ES-I3 (cell line): Measurements from ENCODE around the gene DEAF1.
A peak's percentile ranks its signal among the peaks of the same experiment; 100 is the strongest.
"Not testable (repeated sequence)": the region's sequence is repeated elsewhere in the genome, so short reads cannot be mapped to it uniquely, and the experiment has no call there.

Source experiments
- H3K36me3 ChIP-seq: 2 replicates; pipeline ENCODE4 v1.6.1; 2013; ENCODE audit warnings: mild to moderate bottlenecking, low read length, control low read depth, moderate library complexity; ENCODE audit not compliant: insufficient read depth
- H3K4me1 ChIP-seq: 2 replicates; pipeline ENCODE4 v1.6.1; 2013; ENCODE audit warnings: mild to moderate bottlenecking, control low read depth, low read length; ENCODE audit not compliant: insufficient read depth
- H3K9ac ChIP-seq: 2 replicates; pipeline ENCODE4 v1.6.1; 2013; ENCODE audit warnings: low read depth, mild to moderate bottlenecking, low read length, moderate library complexity
- H3K9me3 ChIP-seq: 2 replicates; pipeline ENCODE4 v1.6.1; 2013; ENCODE audit warnings: mild to moderate bottlenecking, low read length, moderate library complexity; ENCODE audit not compliant: control insufficient read depth, insufficient read depth

Gene DEAF1

DNA sequence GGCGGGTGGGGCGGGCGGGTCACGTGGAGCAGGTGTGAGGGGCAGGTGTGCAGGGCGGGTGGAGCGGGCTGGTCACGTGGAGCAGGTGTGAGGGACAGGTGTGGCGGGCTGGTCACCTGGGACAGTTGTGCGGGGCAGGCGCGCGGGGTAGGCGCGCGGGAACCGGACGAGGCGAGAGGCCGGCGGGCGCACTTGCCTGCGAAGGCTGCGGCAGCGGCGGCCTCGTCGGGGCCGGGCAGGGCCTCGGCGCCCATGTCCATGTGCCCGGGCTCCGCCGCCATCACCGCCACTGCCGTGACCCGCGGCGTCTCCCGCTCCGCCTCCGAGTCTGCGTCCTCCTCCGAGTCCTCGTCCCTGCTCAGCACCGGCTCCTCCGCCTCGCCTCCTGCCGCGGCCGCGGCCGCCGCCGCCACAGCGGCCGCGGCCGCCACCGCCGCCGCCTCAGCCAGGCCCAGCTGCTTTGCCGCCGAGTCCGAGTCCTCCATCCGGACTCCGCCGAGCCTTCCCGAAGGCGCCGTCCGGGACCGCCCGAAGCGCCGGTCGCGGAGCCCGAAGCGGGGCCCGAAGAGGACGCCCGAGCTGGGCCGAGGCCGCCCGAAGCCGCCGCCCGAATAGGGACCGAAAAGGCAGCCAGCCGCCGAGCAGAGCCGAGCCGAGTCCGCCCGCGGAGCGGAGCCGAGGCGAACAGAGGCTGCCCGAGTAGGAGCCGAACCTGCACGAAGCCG, at the start of gene DEAF1:
Gene DEAF1, minus strand, starts transcription at position 660 of the 725 bp plus-strand sequence. Its CDS starts 175 bp downstream, at position 485.
- H3K4me1 ChIP-seq, result peaks cover 33% of the 10 kb centered on the region
- no peaks in the 10 kb centered on the region for H3K9me3 ChIP-seq
- H3K9ac ChIP-seq, result peak within 1 kb of the TSS; percentile 74
- no peaks in the 10 kb centered on the region for H3K36me3 ChIP-seq

GRCh38 chr11:742571-743201, 47.7 kb upstream of the DEAF1 start:
- no peaks in the 10 kb centered on the region for H3K9me3 ChIP-seq
- H3K36me3 ChIP-seq, result no peaks in the 10 kb centered on the region

GRCh38 chr11:742156-742546, 47.1 kb upstream of the DEAF1 start:
- Histone ChIP-seq H3K9me3 (no peaks in the 10 kb centered on the region), H3K9ac (no peak overlapping the region), H3K4me1 (peaks cover 4% of the 10 kb centered on the region; the same call in 1 of the 2 replicates), H3K36me3 (no peaks in the 10 kb centered on the region)

More at GRCh38 chr11:742571-743201, 47.7 kb upstream of the DEAF1 start:
- no peak overlapping the region for H3K9ac ChIP-seq
- peaks cover 4% of the 10 kb centered on the region; the same call in 1 of the 2 replicates for H3K4me1 ChIP-seq

- H3K9me3 ChIP-seq, H3K36me3 ChIP-seq, H3K9ac ChIP-seq, H3K4me1 ChIP-seq: not testable (repeated sequence)
These were observed 42.9 kb upstream of the DEAF1 start for GRCh38 chr11:737899-738298.

DNA sequence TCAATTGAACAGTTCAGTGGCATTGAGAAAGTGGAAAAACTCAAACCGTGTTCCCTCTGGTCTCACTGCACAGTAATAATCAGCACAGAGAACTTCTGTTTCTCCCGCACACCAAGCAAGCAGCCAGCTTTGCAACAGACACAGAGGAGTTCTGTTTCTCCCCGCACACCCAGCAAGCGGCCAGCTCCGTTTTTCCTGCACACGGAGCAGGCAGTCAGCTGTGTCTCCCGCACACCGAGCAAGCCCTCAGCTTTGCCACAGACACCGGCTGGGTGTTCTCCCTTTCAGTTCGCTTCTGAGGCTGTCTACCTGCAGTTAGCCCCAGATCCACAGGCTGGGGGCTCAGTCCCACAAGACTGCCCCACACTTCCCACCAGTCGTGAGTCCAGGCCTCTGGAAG, 42.3 kb upstream of the DEAF1 start:
- H3K4me1 ChIP-seq, result no peaks in the 10 kb centered on the region
- H3K9ac ChIP-seq, result no peak overlapping the region
- no peaks in the 10 kb centered on the region for H3K9me3 ChIP-seq
- no peaks in the 10 kb centered on the region for H3K36me3 ChIP-seq

- H3K36me3 ChIP-seq, H3K4me1 ChIP-seq, H3K9me3 ChIP-seq, H3K9ac ChIP-seq: not testable (repeated sequence)
These were observed 39.5 kb upstream of the DEAF1 start for GRCh38 chr11:734541-734940.

GRCh38 chr11:733072-733471, 38.0 kb upstream of the DEAF1 start:
- no peak overlapping the region for H3K9ac ChIP-seq
- no peaks in the 10 kb centered on the region for H3K9me3 ChIP-seq
- H3K4me1 ChIP-seq, result no peaks in the 10 kb centered on the region
- H3K36me3 ChIP-seq, result no peaks in the 10 kb centered on the region

DNA sequence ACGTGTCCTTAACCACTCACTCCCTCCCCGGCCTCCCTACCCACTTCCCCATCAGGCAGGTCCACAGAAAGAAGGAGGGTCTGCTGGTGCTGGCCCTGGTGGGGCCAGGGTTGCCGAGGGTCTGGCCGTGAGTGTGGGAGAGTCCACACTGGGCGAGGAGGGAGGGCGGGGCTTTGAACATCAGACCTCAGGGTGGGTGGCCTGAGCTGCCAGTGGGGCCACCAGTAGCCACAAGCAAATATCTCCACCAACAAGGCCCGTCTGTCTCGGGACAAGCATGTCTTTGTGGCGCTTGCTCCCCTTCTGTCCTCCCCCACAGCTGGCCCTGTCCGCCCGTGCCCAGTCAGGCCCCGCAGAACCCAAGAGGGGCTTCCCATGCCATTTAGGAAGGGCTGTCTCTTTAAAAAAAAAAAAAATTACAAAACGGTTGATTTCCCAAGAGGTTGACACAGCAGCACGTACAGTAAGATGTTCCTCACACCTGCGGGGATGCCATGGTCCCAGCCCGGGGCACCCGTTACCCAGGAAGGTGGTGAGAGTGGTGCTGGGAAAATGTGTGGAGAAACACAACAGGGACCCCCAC, 34.6 kb upstream of the DEAF1 start:
- Histone ChIP-seq H3K9me3 (no peaks in the 10 kb centered on the region), H3K4me1 (peaks cover 10% of the 10 kb centered on the region; the same call in 1 of the 2 replicates), H3K9ac (no peak overlapping the region), H3K36me3 (no peaks in the 10 kb centered on the region)

DNA sequence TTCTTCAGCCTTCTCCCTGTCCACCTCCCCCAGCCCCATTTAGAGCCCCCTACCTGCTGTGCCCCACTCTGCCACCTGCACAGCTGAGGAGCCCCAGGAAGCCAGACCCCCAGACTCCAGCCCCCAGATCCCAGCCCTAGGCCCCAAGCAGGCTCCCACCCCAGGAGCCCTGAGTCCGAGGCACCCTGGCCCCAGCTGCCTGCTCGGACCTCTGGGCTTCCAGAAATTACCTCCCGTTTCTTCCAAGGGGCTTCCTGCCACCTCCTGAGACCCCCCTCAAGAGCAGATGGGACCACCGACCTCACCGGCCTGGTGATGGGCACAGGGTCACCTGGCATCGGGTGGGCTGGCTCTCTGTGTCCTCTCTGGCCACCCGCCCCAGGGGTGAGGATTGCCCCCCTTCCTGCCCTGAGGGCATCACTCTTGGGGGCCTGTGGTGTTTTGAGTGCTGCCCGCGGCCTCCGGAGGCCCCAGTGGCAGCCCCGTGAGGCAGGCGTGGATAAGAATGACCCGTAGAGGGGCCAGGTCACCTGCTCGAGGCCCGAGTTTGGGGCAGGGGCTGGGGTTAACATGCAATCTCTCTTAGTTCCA, 34.0 kb upstream of the DEAF1 start:
- H3K36me3 ChIP-seq, result no peaks in the 10 kb centered on the region
- no peak overlapping the region for H3K9ac ChIP-seq
- no peaks in the 10 kb centered on the region for H3K9me3 ChIP-seq
- peaks cover 10% of the 10 kb centered on the region; the same call in 1 of the 2 replicates for H3K4me1 ChIP-seq

GRCh38 chr11:727859-728748, 33.1 kb upstream of the DEAF1 start:
- Histone ChIP-seq H3K4me1 (peaks cover 10% of the 10 kb centered on the region; the same call in 1 of the 2 replicates), H3K36me3 (no peaks in the 10 kb centered on the region), H3K9ac (no peak overlapping the region; the same call in 1 of the 2 replicates), H3K9me3 (no peaks in the 10 kb centered on the region)

GRCh38 chr11:727281-727701, 32.3 kb upstream of the DEAF1 start:
- Histone ChIP-seq H3K36me3 (no peaks in the 10 kb centered on the region), H3K9ac (no peak overlapping the region), H3K9me3 (no peaks in the 10 kb centered on the region), H3K4me1 (peaks cover 10% of the 10 kb centered on the region; the same call in 1 of the 2 replicates)

GRCh38 chr11:726278-727220, 31.5 kb upstream of the DEAF1 start:
- H3K4me1 ChIP-seq, result peaks cover 10% of the 10 kb centered on the region; the same call in 1 of the 2 replicates
- peak overlapping the region; percentile 22 for H3K9ac ChIP-seq
- H3K9me3 ChIP-seq, result no peaks in the 10 kb centered on the region
- H3K36me3 ChIP-seq, result no peaks in the 10 kb centered on the region

- H3K9ac ChIP-seq, result peak overlapping the region; percentile 33; the same call in 1 of the 2 replicates
These were observed 30.7 kb upstream of the DEAF1 start for GRCh38 chr11:725624-726202.

More at GRCh38 chr11:725624-726202, 30.7 kb upstream of the DEAF1 start:
- Histone ChIP-seq H3K9me3 (no peaks in the 10 kb centered on the region), H3K4me1 (peaks cover 10% of the 10 kb centered on the region; the same call in 1 of the 2 replicates), H3K36me3 (no peaks in the 10 kb centered on the region)
